Measurements from ENCODE around the gene SMARCC2.

DNA sequence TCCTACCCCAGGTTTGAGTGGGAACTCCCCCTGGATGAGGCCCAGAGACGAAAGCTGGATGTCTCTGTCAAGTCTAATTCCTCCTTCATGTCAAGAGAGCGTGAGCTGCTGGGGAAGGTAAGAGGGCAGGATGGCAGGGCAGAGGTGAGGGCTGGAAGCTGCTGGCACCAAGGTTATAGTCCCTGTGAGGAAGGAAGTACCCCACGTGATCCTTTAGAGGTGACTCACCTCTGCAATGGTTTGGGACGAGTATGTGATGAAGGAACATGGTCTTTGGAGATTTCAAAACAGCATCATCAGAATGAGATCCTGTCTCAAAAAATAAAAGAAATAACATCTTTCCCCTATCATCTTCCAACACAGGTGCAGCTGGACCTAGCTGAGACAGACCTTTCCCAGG is 46.1 kb downstream of the SMARCC2 start:
- TF ChIP-seq SIN3A (IDR thresholded peaks at IDR 0.05; ENCODE audit: borderline replicate concordance, insufficient read depth, low read length) (no peak), POLR2AphosphoS5 (IDR thresholded peaks at IDR 0.05; ENCODE audit: low read depth, low read length) (no peak), TAF1 (IDR thresholded peaks at IDR 0.05; ENCODE audit: borderline replicate concordance, insufficient read depth, low read length) (no peak), FOXP2 (optimal IDR thresholded peaks at IDR 0.05; ENCODE audit: borderline replicate concordance, extremely low read depth, extremely low read length, insufficient read depth) (no peak)
- TF ChIP-seq, protein P1, sequence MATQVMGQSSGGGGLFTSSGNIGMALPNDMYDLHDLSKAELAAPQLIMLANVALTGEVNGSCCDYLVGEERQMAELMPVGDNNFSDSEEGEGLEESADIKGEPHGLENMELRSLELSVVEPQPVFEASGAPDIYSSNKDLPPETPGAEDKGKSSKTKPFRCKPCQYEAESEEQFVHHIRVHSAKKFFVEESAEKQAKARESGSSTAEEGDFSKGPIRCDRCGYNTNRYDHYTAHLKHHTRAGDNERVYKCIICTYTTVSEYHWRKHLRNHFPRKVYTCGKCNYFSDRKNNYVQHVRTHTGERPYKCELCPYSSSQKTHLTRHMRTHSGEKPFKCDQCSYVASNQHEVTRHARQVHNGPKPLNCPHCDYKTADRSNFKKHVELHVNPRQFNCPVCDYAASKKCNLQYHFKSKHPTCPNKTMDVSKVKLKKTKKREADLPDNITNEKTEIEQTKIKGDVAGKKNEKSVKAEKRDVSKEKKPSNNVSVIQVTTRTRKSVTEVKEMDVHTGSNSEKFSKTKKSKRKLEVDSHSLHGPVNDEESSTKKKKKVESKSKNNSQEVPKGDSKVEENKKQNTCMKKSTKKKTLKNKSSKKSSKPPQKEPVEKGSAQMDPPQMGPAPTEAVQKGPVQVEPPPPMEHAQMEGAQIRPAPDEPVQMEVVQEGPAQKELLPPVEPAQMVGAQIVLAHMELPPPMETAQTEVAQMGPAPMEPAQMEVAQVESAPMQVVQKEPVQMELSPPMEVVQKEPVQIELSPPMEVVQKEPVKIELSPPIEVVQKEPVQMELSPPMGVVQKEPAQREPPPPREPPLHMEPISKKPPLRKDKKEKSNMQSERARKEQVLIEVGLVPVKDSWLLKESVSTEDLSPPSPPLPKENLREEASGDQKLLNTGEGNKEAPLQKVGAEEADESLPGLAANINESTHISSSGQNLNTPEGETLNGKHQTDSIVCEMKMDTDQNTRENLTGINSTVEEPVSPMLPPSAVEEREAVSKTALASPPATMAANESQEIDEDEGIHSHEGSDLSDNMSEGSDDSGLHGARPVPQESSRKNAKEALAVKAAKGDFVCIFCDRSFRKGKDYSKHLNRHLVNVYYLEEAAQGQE (IDR thresholded peaks at IDR 0.05; ENCODE audit: insufficient read depth in 1 of 2, low read depth in 2 of 2, low read length in 2 of 2): no peak
